D341Med (cell line): Measurements from ENCODE around the gene FHL5.
"Not testable (repeated sequence)": the region's sequence is repeated elsewhere in the genome, so short reads cannot be mapped to it uniquely, and the experiment has no call there.

Experiments used
- DNase-seq: peaks from one replicate; pipeline ENCODE4 v3.0.0; 2012; ENCODE audit warnings: low spot score

FHL5 gene

GRCh38 chr6:96611342-96611991, 48.5 kb downstream of the FHL5 start:
- DNase-seq: no peak

GRCh38 chr6:96613291-96613999, 50.5 kb downstream of the FHL5 start:
- DNase-seq: no peak

- DNase-seq: no peak
Measured at GRCh38 chr6:96620851-96621250, 57.9 kb downstream of the FHL5 start.

- no peak for DNase-seq
Measured at GRCh38 chr6:96621983-96622382, 59.1 kb downstream of the FHL5 start.

- DNase-seq: no peak
Measured at GRCh38 chr6:96624957-96625356, 62.0 kb downstream of the FHL5 start.

- peak; percentile 43 for DNase-seq
Measured at GRCh38 chr6:96626759-96627364, 63.9 kb downstream of the FHL5 start.

GRCh38 chr6:96631248-96631647, 68.3 kb downstream of the FHL5 start:
- no peak for DNase-seq

- not testable (repeated sequence) for DNase-seq
Measured at GRCh38 chr6:96637979-96638378, 75.1 kb downstream of the FHL5 start.

- DNase-seq: no peak
Measured at GRCh38 chr6:96645106-96645505, 82.2 kb downstream of the FHL5 start.

- no peak for DNase-seq
Measured at GRCh38 chr6:96649926-96650325, 87.0 kb downstream of the FHL5 start.

- no peak for DNase-seq
Measured at GRCh38 chr6:96651816-96652215, 88.9 kb downstream of the FHL5 start.

GRCh38 chr6:96652552-96652951, 89.6 kb downstream of the FHL5 start:
- DNase-seq: no peak

GRCh38 chr6:96653181-96653580, 90.3 kb downstream of the FHL5 start:
- no peak for DNase-seq

- no peak for DNase-seq
Measured at GRCh38 chr6:96656567-96656966, 93.6 kb downstream of the FHL5 start.

GRCh38 chr6:96657344-96657743, 94.4 kb downstream of the FHL5 start:
- no peak for DNase-seq

- no peak for DNase-seq
Measured at GRCh38 chr6:96659084-96659845, 96.3 kb downstream of the FHL5 start.
